ENCODE measurements around the gene TCEANC2.

The TCEANC2 gene

GRCh38 chr1:54114955-54115354, 61.5 kb downstream of the TCEANC2 start:
- Histone ChIP-seq H3K27ac (no peak overlapping the region), H3K4me2 (ENCODE audit: low read length) (no peak overlapping the region), H3K9ac (no peak overlapping the region), H3K27me3 (ENCODE audit: control insufficient read depth, insufficient read depth, low read length) (no peaks in the 10 kb centered on the region), H2AFZ (no peak overlapping the region), H3K79me2 (no peaks in the 10 kb centered on the region), H3K4me1 (no peaks in the 10 kb centered on the region), H3K9me3 (ENCODE audit: control insufficient read depth, low read length) (no peaks in the 10 kb centered on the region), H3K36me3 (ENCODE audit: control insufficient read depth, insufficient read depth, low read length) (no peaks in the 10 kb centered on the region), H3K4me3 (ENCODE audit: low read depth, low read length) (no peak overlapping the region)
- no peak for TF ChIP-seq CTCF (IDR thresholded peaks at IDR 0.05)

GRCh38 chr1:54115520-54115919, 62.1 kb downstream of the TCEANC2 start:
- Histone ChIP-seq H3K27ac (no peak overlapping the region), H3K27me3 (ENCODE audit: control insufficient read depth, insufficient read depth, low read length) (no peaks in the 10 kb centered on the region), H3K4me2 (ENCODE audit: low read length) (no peak overlapping the region), H3K4me1 (no peaks in the 10 kb centered on the region), H3K9ac (no peak overlapping the region), H2AFZ (no peak overlapping the region), H3K9me3 (ENCODE audit: control insufficient read depth, low read length) (no peaks in the 10 kb centered on the region), H3K4me3 (ENCODE audit: low read depth, low read length) (no peak overlapping the region), H3K36me3 (ENCODE audit: control insufficient read depth, insufficient read depth, low read length) (no peaks in the 10 kb centered on the region), H3K79me2 (no peaks in the 10 kb centered on the region)
- TF ChIP-seq CTCF (IDR thresholded peaks at IDR 0.05): no peak

- Histone ChIP-seq H3K4me3 (ENCODE audit: low read depth, low read length) (no peak overlapping the region), H3K27ac (no peak overlapping the region), H3K9me3 (ENCODE audit: control insufficient read depth, low read length) (no peaks in the 10 kb centered on the region), H3K27me3 (ENCODE audit: control insufficient read depth, insufficient read depth, low read length) (no peaks in the 10 kb centered on the region), H3K9ac (no peak overlapping the region), H3K4me1 (no peaks in the 10 kb centered on the region), H3K79me2 (no peaks in the 10 kb centered on the region), H2AFZ (no peak overlapping the region), H3K4me2 (ENCODE audit: low read length) (no peak overlapping the region), H3K36me3 (ENCODE audit: control insufficient read depth, insufficient read depth, low read length) (no peaks in the 10 kb centered on the region)
- TF ChIP-seq CTCF (IDR thresholded peaks at IDR 0.05): no peak
Observed at GRCh38 chr1:54117815-54118563, 64.6 kb downstream of the TCEANC2 start.

GRCh38 chr1:54118704-54119103, 65.3 kb downstream of the TCEANC2 start:
- H3K79me2 ChIP-seq: no peaks in the 10 kb centered on the region
- no peaks in the 10 kb centered on the region for H3K9me3 ChIP-seq (ENCODE audit: control insufficient read depth, low read length)
- no peak for TF ChIP-seq CTCF (IDR thresholded peaks at IDR 0.05)
- H3K36me3 ChIP-seq (ENCODE audit: control insufficient read depth, insufficient read depth, low read length): no peaks in the 10 kb centered on the region
- no peak overlapping the region for H3K27ac ChIP-seq
- no peaks in the 10 kb centered on the region for H3K27me3 ChIP-seq (ENCODE audit: control insufficient read depth, insufficient read depth, low read length)
- no peak overlapping the region for H2AFZ ChIP-seq
- H3K9ac ChIP-seq: no peak overlapping the region
- H3K4me1 ChIP-seq: no peaks in the 10 kb centered on the region
- no peak overlapping the region for H3K4me2 ChIP-seq (ENCODE audit: low read length)
- H3K4me3 ChIP-seq (ENCODE audit: low read depth, low read length): no peak overlapping the region
